Glutamatergic neuron (in vitro differentiated cells): ENCODE measurements around the gene TMEM38B. TPM values are rescaled to one million over a fixed set of nuclear protein-coding genes. Genes with fewer than 3 reads are reported as not detected.

ENCODE experiments used
- DNase-seq: peaks from one replicate; pipeline ENCODE4 v3.0.0; 2022
- H3K27ac Mint-ChIP-seq: one replicate; pipeline ENCODE4 v1.8.0; 2020; ENCODE audit warnings: mild to moderate bottlenecking, mixed read lengths, inconsistent platforms; ENCODE audit not compliant: unreplicated experiment
- H3K27me3 Mint-ChIP-seq: one replicate; pipeline ENCODE4 v1.8.0; 2020; ENCODE audit warnings: mild to moderate bottlenecking, moderate library complexity, mixed read lengths, inconsistent platforms; ENCODE audit not compliant: unreplicated experiment
- H3K36me3 Mint-ChIP-seq: one replicate; pipeline ENCODE4 v1.8.0; 2020; ENCODE audit warnings: mild to moderate bottlenecking, mixed read lengths, inconsistent platforms; ENCODE audit not compliant: unreplicated experiment
- H3K4me1 Mint-ChIP-seq: one replicate; pipeline ENCODE4 v1.8.0; 2020; ENCODE audit warnings: mild to moderate bottlenecking, low read depth, mixed read lengths, inconsistent platforms; ENCODE audit not compliant: unreplicated experiment
- H3K4me3 Mint-ChIP-seq: one replicate; pipeline ENCODE4 v1.8.0; 2020; ENCODE audit warnings: mild to moderate bottlenecking, mixed read lengths, inconsistent platforms; ENCODE audit not compliant: unreplicated experiment
- H3K9me3 Mint-ChIP-seq: one replicate; pipeline ENCODE4 v1.8.0; 2020; ENCODE audit warnings: mild to moderate bottlenecking, moderate library complexity, mixed read lengths, inconsistent platforms; ENCODE audit not compliant: unreplicated experiment
- CTCF ChIP-seq: fragments of 200-600 bp; sonication (generic); IDR thresholded peaks from one replicate; pipeline ENCODE4 v1.5.0; 2021; ENCODE audit not compliant: partially characterized antibody, unreplicated experiment
- total RNA-seq: library from RNA; stranded (reverse); fragmentation: NEBNext Ultra II Directional; extraction: Animal tissue kit (Norgen Biotek cat#: 25700); gene quantifications from one replicate; pipeline ENCODE4 v1.2.1, GENCODE V29; 2021; ENCODE audit not compliant: unreplicated experiment

The TMEM38B gene
- total RNA-seq, 1 donor from 2014 or later: 3.0 TPM

GRCh38 chr9:105673850-105674387 is 20.4 kb upstream of the TMEM38B start:
- no peak for DNase-seq
- H3K27ac Mint-ChIP-seq: no peak overlapping the region
- no peak overlapping the region for H3K4me3 Mint-ChIP-seq
- no peaks in the 10 kb centered on the region for H3K9me3 Mint-ChIP-seq
- TF ChIP-seq CTCF: no peak
- H3K4me1 Mint-ChIP-seq: peaks cover 6% of the 10 kb centered on the region
- no peaks in the 10 kb centered on the region for H3K36me3 Mint-ChIP-seq
- H3K27me3 Mint-ChIP-seq: no peaks in the 10 kb centered on the region

GRCh38 chr9:105676351-105676923 is 17.9 kb upstream of the TMEM38B start:
- no peak overlapping the region for H3K4me3 Mint-ChIP-seq
- TF ChIP-seq CTCF: no peak
- DNase-seq: no peak
- H3K27ac Mint-ChIP-seq: no peak overlapping the region
- peaks cover 6% of the 10 kb centered on the region for H3K4me1 Mint-ChIP-seq
- H3K27me3 Mint-ChIP-seq: peaks cover 2% of the 10 kb centered on the region
- no peaks in the 10 kb centered on the region for H3K9me3 Mint-ChIP-seq
- no peaks in the 10 kb centered on the region for H3K36me3 Mint-ChIP-seq

GRCh38 chr9:105678163-105678562 is 16.2 kb upstream of the TMEM38B start:
- peaks cover 2% of the 10 kb centered on the region for H3K27me3 Mint-ChIP-seq
- H3K36me3 Mint-ChIP-seq: no peaks in the 10 kb centered on the region
- H3K9me3 Mint-ChIP-seq: no peaks in the 10 kb centered on the region
- no peak overlapping the region for H3K4me3 Mint-ChIP-seq
- no peak for TF ChIP-seq CTCF
- DNase-seq: no peak
- peaks cover 6% of the 10 kb centered on the region for H3K4me1 Mint-ChIP-seq
- no peak overlapping the region for H3K27ac Mint-ChIP-seq

- H3K27me3 Mint-ChIP-seq: peaks cover 2% of the 10 kb centered on the region
Measured at GRCh38 chr9:105678781-105679180, 15.6 kb upstream of the TMEM38B start.

More at GRCh38 chr9:105678781-105679180, 15.6 kb upstream of the TMEM38B start:
- no peak for DNase-seq
- TF ChIP-seq CTCF: no peak
- no peaks in the 10 kb centered on the region for H3K9me3 Mint-ChIP-seq
- no peak overlapping the region for H3K4me3 Mint-ChIP-seq
- H3K27ac Mint-ChIP-seq: no peak overlapping the region
- H3K36me3 Mint-ChIP-seq: no peaks in the 10 kb centered on the region
- H3K4me1 Mint-ChIP-seq: peaks cover 6% of the 10 kb centered on the region
